Suprapubic skin (tissue), 4 donors: ENCODE results near the gene PPP1CA.

Source experiments
- POLR2A ChIP-seq, 2 donors: fragments of 450-650 bp; IDR thresholded peaks; one replicate each; pipeline ENCODE4 v1.6.1; 2017; ENCODE audit warnings: antibody characterized with exemption in 2 of 2, mild to moderate bottlenecking in 2 of 2, moderate library complexity in 2 of 2
- POLR2AphosphoS5 ChIP-seq, 3 donors: sonication (generic); formaldehyde crosslinking; IDR thresholded peaks; one replicate each; pipeline ENCODE4 v1.6.1; 2017; ENCODE audit warnings: antibody characterized with exemption in 3 of 3
- TF ChIP-seq, protein P1 (sequence below), 2 donors: fragments of 200-600 bp in 1 of 2; fragments of 450-650 bp in 1 of 2; sonication (generic) in 1 of 2; IDR thresholded peaks; one replicate each; pipeline ENCODE4 v1.5.1; 2016 to 2019; ENCODE audit warnings: antibody characterized with exemption in 2 of 2, mild to moderate bottlenecking in 1 of 2, moderate library complexity in 1 of 2

GRCh38 chr11:67428052-67429001 lies 26.7 kb upstream of the PPP1CA start, which contains the start of gene RPS6KB2:
- TF ChIP-seq, protein P1, sequence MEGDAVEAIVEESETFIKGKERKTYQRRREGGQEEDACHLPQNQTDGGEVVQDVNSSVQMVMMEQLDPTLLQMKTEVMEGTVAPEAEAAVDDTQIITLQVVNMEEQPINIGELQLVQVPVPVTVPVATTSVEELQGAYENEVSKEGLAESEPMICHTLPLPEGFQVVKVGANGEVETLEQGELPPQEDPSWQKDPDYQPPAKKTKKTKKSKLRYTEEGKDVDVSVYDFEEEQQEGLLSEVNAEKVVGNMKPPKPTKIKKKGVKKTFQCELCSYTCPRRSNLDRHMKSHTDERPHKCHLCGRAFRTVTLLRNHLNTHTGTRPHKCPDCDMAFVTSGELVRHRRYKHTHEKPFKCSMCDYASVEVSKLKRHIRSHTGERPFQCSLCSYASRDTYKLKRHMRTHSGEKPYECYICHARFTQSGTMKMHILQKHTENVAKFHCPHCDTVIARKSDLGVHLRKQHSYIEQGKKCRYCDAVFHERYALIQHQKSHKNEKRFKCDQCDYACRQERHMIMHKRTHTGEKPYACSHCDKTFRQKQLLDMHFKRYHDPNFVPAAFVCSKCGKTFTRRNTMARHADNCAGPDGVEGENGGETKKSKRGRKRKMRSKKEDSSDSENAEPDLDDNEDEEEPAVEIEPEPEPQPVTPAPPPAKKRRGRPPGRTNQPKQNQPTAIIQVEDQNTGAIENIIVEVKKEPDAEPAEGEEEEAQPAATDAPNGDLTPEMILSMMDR (IDR thresholded peaks at IDR 0.05): no peak
- peak in 1 of 2 donors; percentile 89 for TF ChIP-seq POLR2A (IDR thresholded peaks at IDR 0.05)
- TF ChIP-seq POLR2AphosphoS5 (IDR thresholded peaks at IDR 0.05): peak; percentile 82 to 97 (median 92)
